HG02642 (cell line): ENCODE data around the gene MELTF.

Source experiments
- ATAC-seq: cut with Tn5 transposase; IDR thresholded peaks from one replicate; pipeline ENCODE4 v1.9.1; 2021; ENCODE audit warnings: mild to moderate bottlenecking; ENCODE audit not compliant: unreplicated experiment, poor library complexity

The MELTF gene

GRCh38 chr3:197027896-197028727 is 1.5 kb downstream of the MELTF start:
- no peak for ATAC-seq

GRCh38 chr3:197027151-197027895 is 2.3 kb downstream of the MELTF start:
- no peak for ATAC-seq

- no peak for ATAC-seq
Observed at GRCh38 chr3:197026481-197026866, 3.1 kb downstream of the MELTF start.

- ATAC-seq, result no peak
Observed at GRCh38 chr3:197025736-197026480, 3.7 kb downstream of the MELTF start.

- ATAC-seq, result no peak
Observed at GRCh38 chr3:197024881-197025735, 4.5 kb downstream of the MELTF start.

- ATAC-seq, result no peak
Observed at GRCh38 chr3:197023998-197024651, 5.5 kb downstream of the MELTF start.

GRCh38 chr3:197023241-197023997 is 6.2 kb downstream of the MELTF start:
- ATAC-seq, result peak; percentile 39

- peak; percentile 17 for ATAC-seq
Observed at GRCh38 chr3:197022405-197023231, 7.0 kb downstream of the MELTF start.

GRCh38 chr3:197021729-197022404 is 7.8 kb downstream of the MELTF start:
- ATAC-seq, result no peak

GRCh38 chr3:197021231-197021630 is 8.4 kb downstream of the MELTF start:
- no peak for ATAC-seq

GRCh38 chr3:197019535-197019934 is 10.1 kb downstream of the MELTF start:
- ATAC-seq, result no peak

- no peak for ATAC-seq
Observed at GRCh38 chr3:197019021-197019420, 10.6 kb downstream of the MELTF start.

- ATAC-seq, result no peak
Observed at GRCh38 chr3:197017003-197017402, 12.6 kb downstream of the MELTF start.

GRCh38 chr3:197015790-197016736 is 13.6 kb downstream of the MELTF start:
- ATAC-seq, result no peak

- no peak for ATAC-seq
Observed at GRCh38 chr3:197014942-197015575, 14.6 kb downstream of the MELTF start.

- ATAC-seq, result no peak
Observed at GRCh38 chr3:197014024-197014423, 15.6 kb downstream of the MELTF start.
